Mesendoderm (in vitro differentiated cells): ENCODE results near the gene EXOC1. TPM values are rescaled to one million over a fixed set of nuclear protein-coding genes. Genes with fewer than 3 reads are reported as not detected.

ENCODE experiments used
- small RNA-seq: library from polyadenylated mRNA; stranded (forward); fragments of <200 nt; extraction: miRNeasy Mini kit (QIAGEN cat#:217004); gene quantifications from one replicate; pipeline ENCODE3, GENCODE V24; 2013; ENCODE audit not compliant: insufficient read depth

EXOC1 gene

Small RNAs within 50 kb of the gene (small RNA-seq; reads per million reads assigned to genes)
- gene RNU6-652P: not detected
